K562 (cell line): Measurements from ENCODE around the gene TXNL4A. TPM values are rescaled to one million over a fixed set of nuclear protein-coding genes. Genes with fewer than 3 reads are reported as not detected.
"Not testable (repeated sequence)": the region's sequence is repeated elsewhere in the genome, so short reads cannot be mapped to it uniquely, and the experiment has no call there.

Experiments
- ATAC-seq: fragments of 200-7000 bp; cut with Tn5 transposase; 3 replicates; pipeline ENCODE4 v1.9.1; 2020; ENCODE audit warnings: moderate library complexity
- BruUV-seq: library from RNA; stranded (reverse); fragments of 400-500 nt; replicated peaks from 2 replicates; lab custom pipeline; 2021; lab: Mats Ljungman, UMichigan
- CTCF ChIA-PET: fragments of 300-600 bp; formaldehyde crosslinking; extraction: SDS; loops from one replicate; lab custom pipeline; 2021; ENCODE audit warnings: low intra/inter-chr PET ratio; lab: Yijun Ruan, JAX
- POLR2A ChIA-PET: fragments of 300-600, 350-650 bp; sonication (Branson Sonifier 250); formaldehyde crosslinking; extraction: SDS; loops from one replicate; lab custom pipeline; 2021; ENCODE audit warnings: antibody characterized with exemption, inconsistent platforms; lab: Yijun Ruan, JAX
- DNase-seq, 4 experiments: peaks; one replicate each; pipeline versions ENCODE4 v3.0.0 to v3.0.0-alpha.2; 2011 to 2018; ENCODE audit warnings: low spot score in 3 of 4, mixed read lengths in 3 of 4; ENCODE audit errors: extremely low read depth in 1 of 4
- FAIRE-seq: peaks from 2 replicates; lab custom pipeline; 2011; peaks lifted over from hg19 to GRCh38; lab: Jason Lieb, UNC
- H2AFZ ChIP-seq: 2 replicates; pipeline ENCODE4 v1.6.0; 2011; ENCODE audit warnings: low read depth, low read length, control low read depth, inconsistent platforms
- H3K27ac ChIP-seq: fragments of 200-600 bp; 3 replicates; pipeline ENCODE4 v1.8.0; 2011; ENCODE audit warnings: low read depth, mild to moderate bottlenecking, control low read depth, inconsistent platforms, low read length, moderate library complexity, mixed read lengths; ENCODE audit errors: extremely low read depth
- H3K27me3 ChIP-seq, 2 experiments: fragments of 300-600 bp in 1 of 2; 2 replicates in 1 of 2; 3 replicates in 1 of 2; pipeline versions ENCODE4 v1.6.0 to v1.8.0; 2011; ENCODE audit warnings: inconsistent platforms in 2 of 2, low read length in 2 of 2, mild to moderate bottlenecking in 1 of 2, mixed read lengths in 1 of 2, moderate library complexity in 1 of 2; ENCODE audit not compliant: control insufficient read depth in 2 of 2, insufficient read depth in 2 of 2
- H3K36me3 ChIP-seq: fragments of 300-600 bp; 3 replicates; pipeline ENCODE4 v1.8.0; 2011; ENCODE audit warnings: mild to moderate bottlenecking, low read length, inconsistent platforms; ENCODE audit not compliant: control insufficient read depth, insufficient read depth
- H3K4me1 ChIP-seq, 2 experiments: fragments of 200-600 bp in 1 of 2; replicated peaks in 1 of 2; 2 replicates in 1 of 2; 3 replicates in 1 of 2; pipeline versions ENCODE4 v1.5.1 to v1.8.0; 2011; ENCODE audit warnings: inconsistent platforms in 2 of 2, low read length in 2 of 2, mild to moderate bottlenecking in 1 of 2, mixed read lengths in 1 of 2, moderate library complexity in 1 of 2; ENCODE audit not compliant: control insufficient read depth in 2 of 2, insufficient read depth in 2 of 2
- H3K4me2 ChIP-seq: 2 replicates; pipeline ENCODE4 v1.6.1; 2011; ENCODE audit warnings: low read length, control low read depth, inconsistent platforms, mixed read lengths; ENCODE audit not compliant: insufficient read depth
- H3K4me3 ChIP-seq: fragments of 200-600 bp; sonication (generic), shearing (Covaris generic); 2 replicates; pipeline ENCODE4 v1.5.1; 2016; ENCODE audit warnings: control low read depth, inconsistent platforms
- H3K79me2 ChIP-seq: fragments of 200-600 bp; 3 replicates; pipeline ENCODE4 v1.8.0; 2011; ENCODE audit warnings: low read length, inconsistent platforms; ENCODE audit not compliant: control insufficient read depth, insufficient read depth
- H3K9ac ChIP-seq, 2 experiments: 2 replicates each; pipeline versions ENCODE4 v1.6.0 to v1.6.1; 2011; ENCODE audit warnings: low read depth in 2 of 2, low read length in 2 of 2, control low read depth in 1 of 2, inconsistent platforms in 1 of 2, mild to moderate bottlenecking in 1 of 2, mixed read lengths in 1 of 2; ENCODE audit not compliant: insufficient read depth in 1 of 2
- H3K9me1 ChIP-seq: one replicate; pipeline ENCODE4 v1.6.0; 2011; ENCODE audit warnings: inconsistent platforms, mild to moderate bottlenecking, low read length, moderate library complexity; ENCODE audit not compliant: control insufficient read depth, insufficient read depth
- H3K9me3 ChIP-seq: replicated peaks from 2 replicates; pipeline ENCODE4 v1.5.1; 2011; ENCODE audit warnings: low read depth, low read length, inconsistent platforms; ENCODE audit not compliant: control insufficient read depth, insufficient read depth
- H4K20me1 ChIP-seq: replicated peaks from 2 replicates; pipeline ENCODE4 v1.6.1; 2011; ENCODE audit warnings: low read length, inconsistent platforms, mixed read lengths; ENCODE audit not compliant: control insufficient read depth, insufficient read depth
- ARID1B ChIP-seq: fragments of 450-650 bp; IDR thresholded peaks from 2 replicates; pipeline ENCODE4 v1.6.1; 2016; ENCODE audit warnings: antibody characterized with exemption, mild to moderate bottlenecking, inconsistent platforms
- BHLHE40 ChIP-seq: IDR thresholded peaks from 2 replicates; pipeline ENCODE4 v1.6.1; 2011; ENCODE audit warnings: low read length, improper control_type of control experiment
- CCNT2 ChIP-seq: IDR thresholded peaks from 2 replicates; pipeline ENCODE4 v1.6.1; 2011; ENCODE audit warnings: borderline replicate concordance, low read depth, mild to moderate bottlenecking, moderate library complexity, mixed read lengths, low read length; ENCODE audit not compliant: insufficient read length; ENCODE audit errors: extremely low read depth
- FOXJ2 ChIP-seq: fragments of 200-800 bp; sonication (Bioruptor generic); IDR thresholded peaks from 2 replicates; pipeline ENCODE4 v1.6.1; 2016; ENCODE audit warnings: missing genetic modification characterization, missing compliant biosample characterization
- SMAD3 ChIP-seq: fragments of 450-650 bp; formaldehyde crosslinking; conservative IDR thresholded peaks from 2 replicates; pipeline ENCODE4 v1.4.0; 2020; ENCODE audit warnings: mild to moderate bottlenecking
- SOX6 ChIP-seq: fragments of 450-650 bp; IDR thresholded peaks from 2 replicates; pipeline ENCODE4 v1.6.1; 2014; ENCODE audit warnings: mild to moderate bottlenecking
- in situ Hi-C: fragments of 300-500 bp; cut with MboI; formaldehyde crosslinking; loops from 4 replicates; pipeline ENCODE4 v1.15.0; 2018; ENCODE audit warnings: inconsistent platforms, mixed read lengths
- intact Hi-C: fragments of 100-400 bp; cut with micrococcal nuclease; formaldehyde crosslinking; loops from 2 replicates; pipeline ENCODE4 v1.14.2; 2022
- polyA plus RNA-seq, 8 experiments: library from polyadenylated mRNA; depleted of rRNA in 4 of 8; stranded (reverse) in 5 of 8; unstranded in 3 of 8; fragments of >200 nt; fragmentation: Nextera tagmentation in 2 of 8; fragmentation: Illumina TruSeq in 1 of 8; extraction: Ambion mirVana in 2 of 8; extraction: Trizol in 1 of 8; gene quantifications; 2 replicates each; pipeline versions ENCODE4 v1.2.1 to v1.2.3, GENCODE V29; 2011 to 2014; ENCODE audit warnings: inconsistent platforms in 1 of 8, missing spikeins in 1 of 8
- total RNA-seq, 7 experiments: library from RNA; depleted of rRNA in 6 of 7; stranded (reverse); fragments of >200 nt in 6 of 7; fragmentation: Illumina TruSeq in 2 of 7; extraction: Trizol in 2 of 7; gene quantifications; 2 replicates each; pipeline versions ENCODE4 v1.2.1 to v1.2.3, GENCODE V29; 2011 to 2021; ENCODE audit warnings: low replicate concordance in 1 of 7
- TF ChIP-seq, protein P1 (sequence below): sonication (generic); formaldehyde crosslinking; IDR thresholded peaks from 2 replicates; pipeline ENCODE4 v1.4.0; 2020; ENCODE audit warnings: mild to moderate bottlenecking, missing genetic modification reagents
- TF ChIP-seq, protein P2 (sequence below), 3 experiments: IDR thresholded peaks in 2 of 3; conservative IDR thresholded peaks in 1 of 3; 2 replicates each; pipeline ENCODE4 v1.5.1; 2011 to 2012; ENCODE audit warnings: low read length in 3 of 3, mild to moderate bottlenecking in 3 of 3, control low read depth in 2 of 3, improper control_type of control experiment in 1 of 3, inconsistent platforms in 1 of 3, low read depth in 1 of 3, mixed read lengths in 1 of 3, moderate library complexity in 1 of 3; ENCODE audit not compliant: insufficient read depth in 2 of 3

Gene TXNL4A
- total and polyA plus RNA-seq, 9 of the 15 experiments (the other 6 are each of a cell fraction or from before 2014, with no cell fraction given), result 27.0 to 132 (median 87.5) TPM

DNA sequence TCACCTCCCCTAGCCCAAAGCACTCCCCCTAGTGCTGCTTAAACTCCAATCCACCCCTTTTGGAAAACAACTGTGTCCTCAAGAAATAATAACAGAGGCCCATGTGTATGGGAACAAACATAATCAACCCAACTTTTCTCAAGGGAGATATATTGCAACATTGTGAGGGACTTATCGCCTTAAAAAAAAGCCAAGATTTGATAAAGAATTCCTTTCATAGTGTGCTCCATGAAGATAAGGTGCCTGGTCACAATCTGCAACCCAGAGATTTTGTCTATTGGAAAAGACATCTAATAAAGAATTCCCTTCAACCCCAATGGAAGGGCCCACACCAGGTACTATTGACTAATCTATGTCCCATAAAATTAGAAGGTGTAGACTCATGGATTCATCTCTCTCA is 41.3 kb upstream of the TXNL4A start (continued):
- TF ChIP-seq, protein P1, sequence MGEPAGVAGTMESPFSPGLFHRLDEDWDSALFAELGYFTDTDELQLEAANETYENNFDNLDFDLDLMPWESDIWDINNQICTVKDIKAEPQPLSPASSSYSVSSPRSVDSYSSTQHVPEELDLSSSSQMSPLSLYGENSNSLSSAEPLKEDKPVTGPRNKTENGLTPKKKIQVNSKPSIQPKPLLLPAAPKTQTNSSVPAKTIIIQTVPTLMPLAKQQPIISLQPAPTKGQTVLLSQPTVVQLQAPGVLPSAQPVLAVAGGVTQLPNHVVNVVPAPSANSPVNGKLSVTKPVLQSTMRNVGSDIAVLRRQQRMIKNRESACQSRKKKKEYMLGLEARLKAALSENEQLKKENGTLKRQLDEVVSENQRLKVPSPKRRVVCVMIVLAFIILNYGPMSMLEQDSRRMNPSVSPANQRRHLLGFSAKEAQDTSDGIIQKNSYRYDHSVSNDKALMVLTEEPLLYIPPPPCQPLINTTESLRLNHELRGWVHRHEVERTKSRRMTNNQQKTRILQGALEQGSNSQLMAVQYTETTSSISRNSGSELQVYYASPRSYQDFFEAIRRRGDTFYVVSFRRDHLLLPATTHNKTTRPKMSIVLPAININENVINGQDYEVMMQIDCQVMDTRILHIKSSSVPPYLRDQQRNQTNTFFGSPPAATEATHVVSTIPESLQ (CRISPR knock-in tag), result no peak
- TF ChIP-seq ARID1B (peak; percentile 77), FOXJ2 (peak; percentile 53; the same call in 1 of the 2 replicates), CCNT2 (peak; percentile 49), BHLHE40 (no peak), SOX6 (peak; percentile 19; the same call in 1 of the 2 replicates), SMAD3 (CRISPR knock-in tag) (no peak)
- TF ChIP-seq, protein P2, sequence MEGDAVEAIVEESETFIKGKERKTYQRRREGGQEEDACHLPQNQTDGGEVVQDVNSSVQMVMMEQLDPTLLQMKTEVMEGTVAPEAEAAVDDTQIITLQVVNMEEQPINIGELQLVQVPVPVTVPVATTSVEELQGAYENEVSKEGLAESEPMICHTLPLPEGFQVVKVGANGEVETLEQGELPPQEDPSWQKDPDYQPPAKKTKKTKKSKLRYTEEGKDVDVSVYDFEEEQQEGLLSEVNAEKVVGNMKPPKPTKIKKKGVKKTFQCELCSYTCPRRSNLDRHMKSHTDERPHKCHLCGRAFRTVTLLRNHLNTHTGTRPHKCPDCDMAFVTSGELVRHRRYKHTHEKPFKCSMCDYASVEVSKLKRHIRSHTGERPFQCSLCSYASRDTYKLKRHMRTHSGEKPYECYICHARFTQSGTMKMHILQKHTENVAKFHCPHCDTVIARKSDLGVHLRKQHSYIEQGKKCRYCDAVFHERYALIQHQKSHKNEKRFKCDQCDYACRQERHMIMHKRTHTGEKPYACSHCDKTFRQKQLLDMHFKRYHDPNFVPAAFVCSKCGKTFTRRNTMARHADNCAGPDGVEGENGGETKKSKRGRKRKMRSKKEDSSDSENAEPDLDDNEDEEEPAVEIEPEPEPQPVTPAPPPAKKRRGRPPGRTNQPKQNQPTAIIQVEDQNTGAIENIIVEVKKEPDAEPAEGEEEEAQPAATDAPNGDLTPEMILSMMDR (IDR thresholded peaks at IDR 0.05 in 2 of 3, conservative IDR thresholded peaks at IDR 0.05 in 1 of 3; ENCODE audit: insufficient read depth in 2 of 3, low read depth in 1 of 3, low read length in 3 of 3), result 0 out of 6 replicates have a peak, but pooled peaks of 1 of the 3 experiments have one; percentile 4
- TF ChIP-seq, all 486 proteins: peak for 18

DNA sequence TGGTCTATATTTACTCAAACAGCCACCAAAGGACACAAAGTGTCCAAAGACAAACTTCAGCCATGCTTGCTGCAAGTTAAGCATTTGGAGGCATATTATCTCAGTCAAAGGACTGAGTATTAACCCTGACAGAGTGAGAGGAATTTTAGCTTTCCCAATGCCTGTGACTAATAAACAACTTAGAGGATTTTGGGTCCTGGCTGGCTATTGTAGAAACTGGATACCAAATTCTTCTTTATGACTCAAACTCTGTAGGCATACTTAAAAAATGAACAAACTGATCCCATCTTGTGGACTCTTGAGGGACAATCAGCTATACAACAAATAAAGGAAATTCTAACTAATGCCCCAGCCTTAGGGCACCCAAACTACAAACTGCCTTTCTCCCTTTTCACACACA is 39.4 kb upstream of the TXNL4A start:
- CTCF ChIA-PET, ATAC-seq, H3K4me3 ChIP-seq, H2AFZ ChIP-seq, H3K27ac ChIP-seq, POLR2A ChIA-PET, H3K9me1 ChIP-seq, H3K79me2 ChIP-seq, H3K36me3 ChIP-seq, DNase-seq, H3K27me3 ChIP-seq, H4K20me1 ChIP-seq, FAIRE-seq, H3K4me2 ChIP-seq, H3K4me1 ChIP-seq, intact Hi-C loops, in situ Hi-C loops, BruUV-seq, H3K9ac ChIP-seq: not testable (repeated sequence)
- peaks cover 10% of the 10 kb centered on the region for H3K9me3 ChIP-seq
